ENCODE results near the gene LYZ.

DNA sequence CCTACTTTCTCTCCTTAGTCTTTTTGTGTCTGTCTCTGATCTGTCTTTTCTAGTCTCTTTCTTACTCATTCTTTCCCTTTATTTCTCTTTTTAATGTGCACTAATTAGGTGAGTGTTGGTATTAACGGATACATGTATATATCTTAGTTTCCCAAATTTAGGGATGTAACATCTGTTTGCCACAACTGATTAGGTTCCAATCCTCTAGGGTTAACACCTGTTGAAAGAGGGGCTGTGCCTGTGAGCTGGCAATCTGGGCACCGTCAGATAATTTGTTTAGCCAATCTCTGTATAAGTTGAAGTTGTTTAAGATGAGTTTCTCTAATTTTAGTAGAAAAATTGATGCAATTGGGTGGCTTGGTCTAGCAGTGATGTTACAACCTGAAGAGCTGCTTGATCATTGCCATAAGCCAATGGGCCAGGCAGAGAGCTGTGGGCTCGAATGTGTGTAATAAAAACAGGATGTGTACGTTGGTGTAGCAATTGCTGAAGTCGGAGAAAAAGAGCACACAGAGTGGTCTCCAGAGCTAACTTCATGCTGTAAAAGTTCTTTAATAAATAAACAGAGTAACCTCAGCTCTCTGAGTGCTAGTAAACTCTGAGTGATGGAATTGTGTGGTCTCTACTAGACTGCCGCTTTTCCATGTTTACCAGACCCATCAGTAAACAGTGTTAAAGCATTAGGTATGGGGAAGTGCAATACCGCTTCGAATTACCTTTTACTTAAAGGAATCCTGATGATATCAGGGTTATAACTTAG, 18.3 kb upstream of the LYZ start:
- TF ChIP-seq EZH2 (IDR thresholded peaks at IDR 0.05; ENCODE audit: low read length): no peak
- TF ChIP-seq, protein P1, sequence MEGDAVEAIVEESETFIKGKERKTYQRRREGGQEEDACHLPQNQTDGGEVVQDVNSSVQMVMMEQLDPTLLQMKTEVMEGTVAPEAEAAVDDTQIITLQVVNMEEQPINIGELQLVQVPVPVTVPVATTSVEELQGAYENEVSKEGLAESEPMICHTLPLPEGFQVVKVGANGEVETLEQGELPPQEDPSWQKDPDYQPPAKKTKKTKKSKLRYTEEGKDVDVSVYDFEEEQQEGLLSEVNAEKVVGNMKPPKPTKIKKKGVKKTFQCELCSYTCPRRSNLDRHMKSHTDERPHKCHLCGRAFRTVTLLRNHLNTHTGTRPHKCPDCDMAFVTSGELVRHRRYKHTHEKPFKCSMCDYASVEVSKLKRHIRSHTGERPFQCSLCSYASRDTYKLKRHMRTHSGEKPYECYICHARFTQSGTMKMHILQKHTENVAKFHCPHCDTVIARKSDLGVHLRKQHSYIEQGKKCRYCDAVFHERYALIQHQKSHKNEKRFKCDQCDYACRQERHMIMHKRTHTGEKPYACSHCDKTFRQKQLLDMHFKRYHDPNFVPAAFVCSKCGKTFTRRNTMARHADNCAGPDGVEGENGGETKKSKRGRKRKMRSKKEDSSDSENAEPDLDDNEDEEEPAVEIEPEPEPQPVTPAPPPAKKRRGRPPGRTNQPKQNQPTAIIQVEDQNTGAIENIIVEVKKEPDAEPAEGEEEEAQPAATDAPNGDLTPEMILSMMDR (optimal IDR thresholded peaks at IDR 0.05 in 1 of 3, IDR thresholded peaks at IDR 0.05 in 1 of 3, conservative IDR thresholded peaks at IDR 0.05 in 1 of 3; ENCODE audit: extremely low read depth in 1 of 3, insufficient read depth in 2 of 3, low read length in 3 of 3): no peak

All from keratinocyte (primary cell).